ENCODE results near the gene LIMS3. TPM values are rescaled to one million over a fixed set of nuclear protein-coding genes. Genes with fewer than 3 reads are reported as not detected.
"Not testable (repeated sequence)": the region's sequence is repeated elsewhere in the genome, so short reads cannot be mapped to it uniquely, and the experiment has no call there.

Gene LIMS3
- total RNA-seq, 1 donor from 2014 or later, result 7.1 TPM

- FAIRE-seq, result not testable (repeated sequence)
Measured at GRCh38 chr2:109905796-109906195, 7.3 kb downstream of the LIMS3 start.

GRCh38 chr2:109908626-109909025 is 10.1 kb downstream of the LIMS3 start:
- H3K9me3 Mint-ChIP-seq (ENCODE audit: unreplicated experiment); H3K4me2 ChIP-seq (ENCODE audit: low read length); H3K36me3 Mint-ChIP-seq (ENCODE audit: low read depth, unreplicated experiment); H2AFZ ChIP-seq (ENCODE audit: low read depth, low read length); H3K27me3 Mint-ChIP-seq (ENCODE audit: low read depth, unreplicated experiment); H3K4me1 Mint-ChIP-seq (ENCODE audit: low read depth, unreplicated experiment); H3K79me2 ChIP-seq (ENCODE audit: insufficient read depth, low read length); DNase-seq (ENCODE audit: low read depth); H3K9me3 ChIP-seq (ENCODE audit: insufficient read depth, low read depth, low read length); H3K36me3 ChIP-seq (ENCODE audit: insufficient read depth, low read length); H3K4me3 ChIP-seq (ENCODE audit: insufficient read depth, low read depth, low read length); H4K20me1 ChIP-seq (ENCODE audit: insufficient read depth, low read length); FAIRE-seq; H3K27ac ChIP-seq (ENCODE audit: low read depth, low read length); H3K27me3 ChIP-seq (ENCODE audit: insufficient read depth, low read length); H3K4me1 ChIP-seq (ENCODE audit: insufficient read depth, low read length); H3K27ac Mint-ChIP-seq (ENCODE audit: unreplicated experiment); H3K4me3 Mint-ChIP-seq (ENCODE audit: unreplicated experiment); H3K9ac ChIP-seq (ENCODE audit: low read length): not testable (repeated sequence)

More at GRCh38 chr2:109905796-109906195, 7.3 kb downstream of the LIMS3 start:
- DNase-seq (ENCODE audit: low read depth); H3K27me3 Mint-ChIP-seq (ENCODE audit: low read depth, unreplicated experiment); H3K9me3 Mint-ChIP-seq (ENCODE audit: unreplicated experiment); H3K27ac ChIP-seq (ENCODE audit: low read depth, low read length); H3K36me3 ChIP-seq (ENCODE audit: insufficient read depth, low read length); H3K9me3 ChIP-seq (ENCODE audit: insufficient read depth, low read depth, low read length); H4K20me1 ChIP-seq (ENCODE audit: insufficient read depth, low read length); H3K27me3 ChIP-seq (ENCODE audit: insufficient read depth, low read length); H3K79me2 ChIP-seq (ENCODE audit: insufficient read depth, low read length); H3K9ac ChIP-seq (ENCODE audit: low read length); H2AFZ ChIP-seq (ENCODE audit: low read depth, low read length); H3K4me3 Mint-ChIP-seq (ENCODE audit: unreplicated experiment); H3K4me1 Mint-ChIP-seq (ENCODE audit: low read depth, unreplicated experiment); H3K4me1 ChIP-seq (ENCODE audit: insufficient read depth, low read length); H3K4me3 ChIP-seq (ENCODE audit: insufficient read depth, low read depth, low read length); H3K4me2 ChIP-seq (ENCODE audit: low read length); H3K27ac Mint-ChIP-seq (ENCODE audit: unreplicated experiment); H3K36me3 Mint-ChIP-seq (ENCODE audit: low read depth, unreplicated experiment): not testable (repeated sequence)

- not testable (repeated sequence) for H4K20me1 ChIP-seq (ENCODE audit: insufficient read depth, low read length); H3K4me3 Mint-ChIP-seq (ENCODE audit: unreplicated experiment); H3K4me1 ChIP-seq (ENCODE audit: insufficient read depth, low read length); FAIRE-seq; H3K27me3 ChIP-seq (ENCODE audit: insufficient read depth, low read length); H3K36me3 ChIP-seq (ENCODE audit: insufficient read depth, low read length); H3K27me3 Mint-ChIP-seq (ENCODE audit: low read depth, unreplicated experiment); H3K4me2 ChIP-seq (ENCODE audit: low read length); H3K4me1 Mint-ChIP-seq (ENCODE audit: low read depth, unreplicated experiment); H3K36me3 Mint-ChIP-seq (ENCODE audit: low read depth, unreplicated experiment); H3K27ac Mint-ChIP-seq (ENCODE audit: unreplicated experiment); H3K9me3 ChIP-seq (ENCODE audit: insufficient read depth, low read depth, low read length); H3K9ac ChIP-seq (ENCODE audit: low read length); H3K79me2 ChIP-seq (ENCODE audit: insufficient read depth, low read length); H3K27ac ChIP-seq (ENCODE audit: low read depth, low read length); H3K9me3 Mint-ChIP-seq (ENCODE audit: unreplicated experiment); DNase-seq (ENCODE audit: low read depth); H3K4me3 ChIP-seq (ENCODE audit: insufficient read depth, low read depth, low read length); H2AFZ ChIP-seq (ENCODE audit: low read depth, low read length)
Measured at GRCh38 chr2:109910789-109911188, 12.3 kb downstream of the LIMS3 start.

- not testable (repeated sequence) for H3K4me1 Mint-ChIP-seq (ENCODE audit: low read depth, unreplicated experiment); H3K9ac ChIP-seq (ENCODE audit: low read length); H3K4me2 ChIP-seq (ENCODE audit: low read length); H2AFZ ChIP-seq (ENCODE audit: low read depth, low read length); H3K27me3 ChIP-seq (ENCODE audit: insufficient read depth, low read length); H3K27ac ChIP-seq (ENCODE audit: low read depth, low read length); H3K36me3 Mint-ChIP-seq (ENCODE audit: low read depth, unreplicated experiment); H3K4me1 ChIP-seq (ENCODE audit: insufficient read depth, low read length); H3K4me3 ChIP-seq (ENCODE audit: insufficient read depth, low read depth, low read length); H3K36me3 ChIP-seq (ENCODE audit: insufficient read depth, low read length); H3K27ac Mint-ChIP-seq (ENCODE audit: unreplicated experiment); FAIRE-seq; H3K9me3 ChIP-seq (ENCODE audit: insufficient read depth, low read depth, low read length); H3K27me3 Mint-ChIP-seq (ENCODE audit: low read depth, unreplicated experiment); H4K20me1 ChIP-seq (ENCODE audit: insufficient read depth, low read length); H3K9me3 Mint-ChIP-seq (ENCODE audit: unreplicated experiment); DNase-seq (ENCODE audit: low read depth); H3K4me3 Mint-ChIP-seq (ENCODE audit: unreplicated experiment); H3K79me2 ChIP-seq (ENCODE audit: insufficient read depth, low read length)
Measured at GRCh38 chr2:109913911-109914310, 15.4 kb downstream of the LIMS3 start.

- DNase-seq (ENCODE audit: low read depth); H3K36me3 Mint-ChIP-seq (ENCODE audit: low read depth, unreplicated experiment); H3K4me2 ChIP-seq (ENCODE audit: low read length); FAIRE-seq; H2AFZ ChIP-seq (ENCODE audit: low read depth, low read length); H3K27ac ChIP-seq (ENCODE audit: low read depth, low read length); H3K4me3 ChIP-seq (ENCODE audit: insufficient read depth, low read depth, low read length); H3K27me3 ChIP-seq (ENCODE audit: insufficient read depth, low read length); H4K20me1 ChIP-seq (ENCODE audit: insufficient read depth, low read length); H3K79me2 ChIP-seq (ENCODE audit: insufficient read depth, low read length); H3K4me1 Mint-ChIP-seq (ENCODE audit: low read depth, unreplicated experiment); H3K36me3 ChIP-seq (ENCODE audit: insufficient read depth, low read length); H3K4me3 Mint-ChIP-seq (ENCODE audit: unreplicated experiment); H3K4me1 ChIP-seq (ENCODE audit: insufficient read depth, low read length); H3K27ac Mint-ChIP-seq (ENCODE audit: unreplicated experiment); H3K9me3 Mint-ChIP-seq (ENCODE audit: unreplicated experiment); H3K9me3 ChIP-seq (ENCODE audit: insufficient read depth, low read depth, low read length); H3K9ac ChIP-seq (ENCODE audit: low read length); H3K27me3 Mint-ChIP-seq (ENCODE audit: low read depth, unreplicated experiment): not testable (repeated sequence)
Measured at GRCh38 chr2:109914552-109914951, 16.1 kb downstream of the LIMS3 start.

GRCh38 chr2:109915830-109916229 is 17.3 kb downstream of the LIMS3 start:
- H3K4me1 Mint-ChIP-seq (ENCODE audit: low read depth, unreplicated experiment); H3K9me3 Mint-ChIP-seq (ENCODE audit: unreplicated experiment); H3K27ac Mint-ChIP-seq (ENCODE audit: unreplicated experiment); H2AFZ ChIP-seq (ENCODE audit: low read depth, low read length); FAIRE-seq; H3K9me3 ChIP-seq (ENCODE audit: insufficient read depth, low read depth, low read length); H3K9ac ChIP-seq (ENCODE audit: low read length); H3K4me2 ChIP-seq (ENCODE audit: low read length); H3K4me1 ChIP-seq (ENCODE audit: insufficient read depth, low read length); H3K36me3 Mint-ChIP-seq (ENCODE audit: low read depth, unreplicated experiment); H3K27me3 Mint-ChIP-seq (ENCODE audit: low read depth, unreplicated experiment); H3K36me3 ChIP-seq (ENCODE audit: insufficient read depth, low read length); H3K27me3 ChIP-seq (ENCODE audit: insufficient read depth, low read length); H4K20me1 ChIP-seq (ENCODE audit: insufficient read depth, low read length); H3K4me3 ChIP-seq (ENCODE audit: insufficient read depth, low read depth, low read length); H3K27ac ChIP-seq (ENCODE audit: low read depth, low read length); H3K4me3 Mint-ChIP-seq (ENCODE audit: unreplicated experiment); DNase-seq (ENCODE audit: low read depth); H3K79me2 ChIP-seq (ENCODE audit: insufficient read depth, low read length): not testable (repeated sequence)
